ENCODE measurements around the gene C20orf141.

Gene C20orf141

DNA sequence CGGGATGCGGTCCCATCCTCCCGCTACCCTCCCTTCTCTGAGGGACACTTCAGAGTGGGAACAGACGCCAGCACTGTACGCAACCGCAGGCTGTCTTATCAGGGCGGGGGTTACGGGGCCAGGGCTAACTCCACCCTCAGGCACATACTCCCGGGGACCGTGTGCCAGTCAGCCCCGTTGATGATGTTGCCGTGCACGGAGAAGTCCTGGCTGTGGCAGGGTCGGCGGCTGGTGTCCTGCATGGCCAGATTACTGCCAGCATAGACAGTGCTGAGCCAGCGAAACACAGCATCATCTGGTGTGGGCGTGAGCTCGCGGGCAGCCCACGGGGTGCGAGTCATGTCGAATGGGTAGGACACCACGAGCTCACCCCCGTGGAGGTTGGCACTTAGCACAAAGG lies 19.3 kb upstream of the C20orf141 start:
- H3K36me3 ChIP-seq (ENCODE audit: low read length): no peaks in the 10 kb centered on the region
- H3K4me2 ChIP-seq (ENCODE audit: low read depth, low read length, poor library complexity, severe bottlenecking): no peak overlapping the region

DNA sequence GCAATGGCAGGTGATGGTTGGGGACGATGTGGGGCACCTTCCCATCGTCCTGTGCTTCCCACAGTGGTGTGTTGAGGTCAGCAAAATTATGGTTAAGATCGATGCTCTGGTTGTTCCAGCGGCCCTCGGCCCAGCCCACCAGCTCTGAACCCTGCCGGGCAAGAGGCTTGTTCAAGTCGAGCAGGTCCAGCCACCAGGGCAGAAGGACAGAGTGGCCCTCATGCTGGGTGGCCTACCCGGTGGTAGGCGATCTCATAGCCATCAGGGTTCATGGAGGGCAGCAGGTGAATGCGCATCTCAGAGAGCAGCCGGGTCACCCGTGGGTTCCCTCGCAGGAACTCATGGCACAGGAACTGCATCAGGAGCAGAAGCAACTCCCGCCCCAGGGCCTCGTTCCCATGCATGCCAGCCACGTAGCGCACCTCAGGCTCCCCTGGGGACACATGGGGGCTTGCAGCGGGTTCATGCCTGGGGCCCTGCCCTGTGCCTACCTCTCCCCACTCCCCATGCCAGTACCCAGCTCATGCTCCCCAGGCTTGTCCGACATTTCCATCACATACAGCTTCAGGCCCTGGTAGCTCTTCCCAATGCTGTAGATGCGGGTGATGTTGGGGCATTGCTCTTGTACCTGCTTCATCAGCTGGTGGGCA lies 18.7 kb upstream of the C20orf141 start:
- Histone ChIP-seq H2AFZ (ENCODE audit: low read depth, low read length, severe bottlenecking) (no peak overlapping the region), H3K4me3 (ENCODE audit: insufficient read depth, low read length, poor library complexity, severe bottlenecking) (no peak overlapping the region), H3K27ac (ENCODE audit: low read depth, low read length) (no peak overlapping the region), H3K79me2 (ENCODE audit: insufficient read depth, low read length) (no peaks in the 10 kb centered on the region), H3K27me3 (ENCODE audit: low read length) (no peaks in the 10 kb centered on the region), H3K36me3 (ENCODE audit: low read length) (no peaks in the 10 kb centered on the region), H3K4me2 (ENCODE audit: low read depth, low read length, poor library complexity, severe bottlenecking) (no peak overlapping the region), H3F3A (ENCODE audit: insufficient read depth) (no peaks in the 10 kb centered on the region), H3K9ac (ENCODE audit: low read length) (no peak overlapping the region), H3K9me2 (replicated peaks; ENCODE audit: insufficient read depth, low read length) (no peaks in the 10 kb centered on the region), H3K9me3 (ENCODE audit: insufficient read depth, low read length) (no peaks in the 10 kb centered on the region), H4K20me1 (ENCODE audit: low read depth, low read length) (no peaks in the 10 kb centered on the region)
- no peak for TF ChIP-seq EZH2phosphoT487 (conservative IDR thresholded peaks at IDR 0.05; ENCODE audit: low read length)
- TF ChIP-seq, protein P1, sequence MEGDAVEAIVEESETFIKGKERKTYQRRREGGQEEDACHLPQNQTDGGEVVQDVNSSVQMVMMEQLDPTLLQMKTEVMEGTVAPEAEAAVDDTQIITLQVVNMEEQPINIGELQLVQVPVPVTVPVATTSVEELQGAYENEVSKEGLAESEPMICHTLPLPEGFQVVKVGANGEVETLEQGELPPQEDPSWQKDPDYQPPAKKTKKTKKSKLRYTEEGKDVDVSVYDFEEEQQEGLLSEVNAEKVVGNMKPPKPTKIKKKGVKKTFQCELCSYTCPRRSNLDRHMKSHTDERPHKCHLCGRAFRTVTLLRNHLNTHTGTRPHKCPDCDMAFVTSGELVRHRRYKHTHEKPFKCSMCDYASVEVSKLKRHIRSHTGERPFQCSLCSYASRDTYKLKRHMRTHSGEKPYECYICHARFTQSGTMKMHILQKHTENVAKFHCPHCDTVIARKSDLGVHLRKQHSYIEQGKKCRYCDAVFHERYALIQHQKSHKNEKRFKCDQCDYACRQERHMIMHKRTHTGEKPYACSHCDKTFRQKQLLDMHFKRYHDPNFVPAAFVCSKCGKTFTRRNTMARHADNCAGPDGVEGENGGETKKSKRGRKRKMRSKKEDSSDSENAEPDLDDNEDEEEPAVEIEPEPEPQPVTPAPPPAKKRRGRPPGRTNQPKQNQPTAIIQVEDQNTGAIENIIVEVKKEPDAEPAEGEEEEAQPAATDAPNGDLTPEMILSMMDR (IDR thresholded peaks at IDR 0.05; ENCODE audit: insufficient read depth, low read length, poor library complexity, severe bottlenecking): no peak

More for the DNA sequence above, 19.3 kb upstream of the C20orf141 start:
- H3K79me2 ChIP-seq (ENCODE audit: insufficient read depth, low read length): no peaks in the 10 kb centered on the region
- no peaks in the 10 kb centered on the region for H3F3A ChIP-seq (ENCODE audit: insufficient read depth)
- no peak overlapping the region for H3K27ac ChIP-seq (ENCODE audit: low read depth, low read length)
- H3K9me3 ChIP-seq (ENCODE audit: insufficient read depth, low read length): no peaks in the 10 kb centered on the region
- no peak overlapping the region for H3K4me3 ChIP-seq (ENCODE audit: insufficient read depth, low read length, poor library complexity, severe bottlenecking)
- no peaks in the 10 kb centered on the region for H3K27me3 ChIP-seq (ENCODE audit: low read length)
- TF ChIP-seq, protein P1 (IDR thresholded peaks at IDR 0.05; ENCODE audit: insufficient read depth, low read length, poor library complexity, severe bottlenecking): no peak
- TF ChIP-seq EZH2phosphoT487 (conservative IDR thresholded peaks at IDR 0.05; ENCODE audit: low read length): no peak
- H2AFZ ChIP-seq (ENCODE audit: low read depth, low read length, severe bottlenecking): no peak overlapping the region
- no peaks in the 10 kb centered on the region for H3K9me2 ChIP-seq (replicated peaks; ENCODE audit: insufficient read depth, low read length)
- no peaks in the 10 kb centered on the region for H4K20me1 ChIP-seq (ENCODE audit: low read depth, low read length)
- H3K9ac ChIP-seq (ENCODE audit: low read length): no peak overlapping the region

DNA sequence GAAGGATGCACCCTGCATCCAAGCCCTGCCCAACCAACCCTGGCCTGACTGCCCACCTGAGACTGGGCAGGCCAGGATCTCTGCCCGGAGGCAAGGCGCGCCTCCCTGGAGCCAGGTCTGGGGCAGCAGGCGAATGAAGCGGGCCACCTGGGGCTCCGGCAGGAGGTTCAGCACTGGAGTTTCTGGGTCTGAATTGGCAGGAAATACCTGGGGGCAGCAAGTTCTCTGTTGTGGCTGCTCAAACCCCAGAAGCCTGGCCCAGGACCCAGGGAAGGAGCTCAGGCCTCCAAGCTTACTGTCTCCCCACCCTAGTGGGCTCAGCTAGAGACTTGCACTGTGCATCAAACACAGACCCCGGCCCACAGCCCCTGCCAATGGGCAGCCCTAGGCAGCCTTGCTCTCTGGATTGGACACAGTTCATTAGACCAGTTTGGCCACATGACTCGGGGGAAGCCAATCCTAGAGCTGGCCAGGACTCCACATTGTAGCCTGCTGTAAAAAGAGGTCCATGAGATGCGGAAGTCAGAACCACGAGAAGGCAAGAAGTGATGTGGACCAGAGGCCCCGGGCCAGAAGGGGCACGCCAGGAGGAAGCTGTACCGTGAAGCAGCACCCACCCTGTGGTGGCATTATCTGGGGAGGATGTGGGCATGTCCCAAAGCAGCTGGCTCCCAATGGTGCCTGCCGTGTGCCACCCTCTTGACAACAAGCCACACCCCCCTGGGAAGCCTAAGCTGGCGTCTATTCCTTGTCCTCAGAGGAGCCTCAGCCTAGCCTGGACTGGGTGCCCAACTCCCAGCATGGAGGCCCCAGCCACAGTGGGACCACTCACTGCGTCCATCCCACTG lies 17.4 kb upstream of the C20orf141 start:
- no peaks in the 10 kb centered on the region for H3F3A ChIP-seq (ENCODE audit: insufficient read depth)
- H3K9me3 ChIP-seq (ENCODE audit: insufficient read depth, low read length): no peaks in the 10 kb centered on the region
- H3K4me2 ChIP-seq (ENCODE audit: low read depth, low read length, poor library complexity, severe bottlenecking): no peak overlapping the region
- no peak overlapping the region for H2AFZ ChIP-seq (ENCODE audit: low read depth, low read length, severe bottlenecking)
- H4K20me1 ChIP-seq (ENCODE audit: low read depth, low read length): no peaks in the 10 kb centered on the region
- H3K27me3 ChIP-seq (ENCODE audit: low read length): no peaks in the 10 kb centered on the region
- no peaks in the 10 kb centered on the region for H3K36me3 ChIP-seq (ENCODE audit: low read length)
- H3K9me2 ChIP-seq (replicated peaks; ENCODE audit: insufficient read depth, low read length): no peaks in the 10 kb centered on the region
- H3K27ac ChIP-seq (ENCODE audit: low read depth, low read length): no peak overlapping the region
- H3K9ac ChIP-seq (ENCODE audit: low read length): no peak overlapping the region
- H3K79me2 ChIP-seq (ENCODE audit: insufficient read depth, low read length): no peaks in the 10 kb centered on the region
- TF ChIP-seq, protein P1 (IDR thresholded peaks at IDR 0.05; ENCODE audit: insufficient read depth, low read length, poor library complexity, severe bottlenecking): no peak
- no peak overlapping the region for H3K4me3 ChIP-seq (ENCODE audit: insufficient read depth, low read length, poor library complexity, severe bottlenecking)
